CD14-positive monocyte (primary cell): ENCODE data around the gene XRCC2. TPM values are rescaled to one million over a fixed set of nuclear protein-coding genes. Genes with fewer than 3 reads are reported as not detected.

Source experiments
- DNase-seq, 3 donors: peaks; one replicate each; pipeline ENCODE4 v3.0.0-alpha.2; 2011 to 2022
- H2AFZ ChIP-seq: 2 replicates; pipeline ENCODE4 v1.6.0; 2012; ENCODE audit warnings: mild to moderate bottlenecking, low read depth, low read length, inconsistent platforms; ENCODE audit not compliant: insufficient read depth, poor library complexity, severe bottlenecking
- H3K27ac ChIP-seq, 2 donors: 1 replicate in 1 of 2; 2 replicates in 1 of 2; pipeline ENCODE4 v1.5.1; 2012 to 2013; ENCODE audit warnings: low read length in 2 of 2, control low read depth in 1 of 2, inconsistent platforms in 1 of 2, low read depth in 1 of 2, mild to moderate bottlenecking in 1 of 2
- H3K27me3 ChIP-seq, 2 donors: one replicate each; pipeline versions ENCODE4 v1.6.0 to v1.6.1; 2011 to 2013; ENCODE audit warnings: low read length in 2 of 2; ENCODE audit not compliant: control insufficient read depth in 2 of 2, insufficient read depth in 2 of 2
- H3K36me3 ChIP-seq, 2 donors: replicated peaks in 1 of 2; 1 replicate in 1 of 2; 2 replicates in 1 of 2; pipeline versions ENCODE4 v1.5.1 to v1.6.1; 2012 to 2013; ENCODE audit warnings: low read length in 2 of 2, control low read depth in 1 of 2, inconsistent platforms in 1 of 2, mild to moderate bottlenecking in 1 of 2; ENCODE audit not compliant: insufficient read depth in 2 of 2, control insufficient read depth in 1 of 2
- H3K4me1 ChIP-seq, 2 donors: 1 replicate in 1 of 2; 2 replicates in 1 of 2; pipeline versions ENCODE4 v1.5.1 to v1.6.1; 2012 to 2013; ENCODE audit warnings: low read length in 2 of 2, control low read depth in 1 of 2, inconsistent platforms in 1 of 2, mild to moderate bottlenecking in 1 of 2, moderate library complexity in 1 of 2; ENCODE audit not compliant: insufficient read depth in 2 of 2, control insufficient read depth in 1 of 2
- H3K4me2 ChIP-seq: replicated peaks from 2 replicates; pipeline ENCODE3; 2012; ENCODE audit warnings: low read length, moderate library complexity, mild to moderate bottlenecking; ENCODE audit not compliant: poor library complexity, severe bottlenecking; ENCODE audit errors: extremely low read depth
- H3K4me3 ChIP-seq, 3 experiments: fragments of 200-600 bp in 1 of 3; sonication (generic) in 1 of 3; replicated peaks in 1 of 3; 1 replicate in 2 of 3; 2 replicates in 1 of 3; pipeline ENCODE4 v1.5.1; 2011 to 2013; ENCODE audit warnings: low read length in 3 of 3, mild to moderate bottlenecking in 3 of 3, control low read depth in 2 of 3, low read depth in 2 of 3, inconsistent platforms in 1 of 3, moderate library complexity in 1 of 3
- H3K79me2 ChIP-seq: 2 replicates; pipeline ENCODE4 v1.6.0; 2012; ENCODE audit warnings: mild to moderate bottlenecking, control low read depth, inconsistent platforms, low read length, moderate library complexity; ENCODE audit not compliant: insufficient read depth
- H3K9ac ChIP-seq: 2 replicates; pipeline ENCODE4 v1.6.0; 2017; ENCODE audit warnings: low read length, mild to moderate bottlenecking; ENCODE audit not compliant: insufficient read depth, poor library complexity, severe bottlenecking
- H3K9me3 ChIP-seq, 2 donors: replicated peaks in 1 of 2; 1 replicate in 1 of 2; 2 replicates in 1 of 2; pipeline versions ENCODE4 v1.5.1 to v1.6.1; 2012 to 2013; ENCODE audit warnings: low read length in 2 of 2, control low read depth in 1 of 2; ENCODE audit not compliant: control insufficient read depth in 1 of 2, insufficient read depth in 1 of 2
- H4K20me1 ChIP-seq: 2 replicates; pipeline ENCODE4 v1.6.0; 2012; ENCODE audit warnings: mild to moderate bottlenecking, low read length, control low read depth, moderate library complexity; ENCODE audit not compliant: insufficient read depth
- H3K27ac Mint-ChIP-seq, 7 donors: one replicate each; pipeline ENCODE4 v1.8.0; 2020; ENCODE audit warnings: mild to moderate bottlenecking in 7 of 7, mixed read lengths in 7 of 7, moderate library complexity in 6 of 7, inconsistent platforms in 2 of 7
- H3K27me3 Mint-ChIP-seq, 3 donors: one replicate each; pipeline ENCODE4 v1.8.0; 2021 to 2022; ENCODE audit warnings: low read depth in 3 of 3, mild to moderate bottlenecking in 3 of 3, mixed read lengths in 3 of 3, moderate library complexity in 3 of 3, inconsistent platforms in 1 of 3
- H3K36me3 Mint-ChIP-seq, 2 donors: one replicate each; pipeline ENCODE4 v1.8.0; 2020; ENCODE audit warnings: mixed read lengths in 2 of 2, inconsistent platforms in 1 of 2, mild to moderate bottlenecking in 1 of 2
- H3K4me1 Mint-ChIP-seq: one replicate; pipeline ENCODE4 v1.8.0; 2020; ENCODE audit warnings: mild to moderate bottlenecking, mixed read lengths
- H3K4me3 Mint-ChIP-seq, 2 donors: one replicate each; pipeline ENCODE4 v1.8.0; 2020; ENCODE audit warnings: mild to moderate bottlenecking in 2 of 2, mixed read lengths in 2 of 2, moderate library complexity in 1 of 2
- H3K9me3 Mint-ChIP-seq, 7 donors: one replicate each; pipeline ENCODE4 v1.8.0; 2020 to 2022; ENCODE audit warnings: mixed read lengths in 7 of 7, mild to moderate bottlenecking in 6 of 7, moderate library complexity in 6 of 7, inconsistent platforms in 2 of 7
- WGBS: methylation state at CpG from one replicate; pipeline ENCODE4 v1.1.5; 2013; ENCODE audit warnings: missing lambda C conversion rate; ENCODE audit not compliant: insufficient coverage; 5-methylcytosine and 5-hydroxymethylcytosine counted together
- intact Hi-C, 2 donors: fragments of 100-400 bp; cut with micrococcal nuclease; formaldehyde crosslinking; loops; one replicate each; pipeline versions ENCODE4 v1.15.0 to v1.15.1; 2023
- polyA plus RNA-seq, 3 donors: library from polyadenylated mRNA; depleted of rRNA in 1 of 3; unstranded in 2 of 3; stranded (reverse) in 1 of 3; fragments of 300-500 nt in 2 of 3; fragments of >200 nt in 1 of 3; fragmentation: Illumina TruSeq in 2 of 3; gene quantifications; 1 replicate in 2 of 3; 2 replicates in 1 of 3; pipeline ENCODE4 v1.2.3, GENCODE V29; 2012 to 2021
- TF ChIP-seq, protein P1 (sequence below): fragments of 200-600 bp; IDR thresholded peaks from one replicate; pipeline ENCODE4 v1.8.0; 2022; ENCODE audit warnings: antibody characterized with exemption, mild to moderate bottlenecking

XRCC2 gene
- polyA plus RNA-seq, 3 donors, result 0.03 to 0.05 TPM; not detected in 1

DNA sequence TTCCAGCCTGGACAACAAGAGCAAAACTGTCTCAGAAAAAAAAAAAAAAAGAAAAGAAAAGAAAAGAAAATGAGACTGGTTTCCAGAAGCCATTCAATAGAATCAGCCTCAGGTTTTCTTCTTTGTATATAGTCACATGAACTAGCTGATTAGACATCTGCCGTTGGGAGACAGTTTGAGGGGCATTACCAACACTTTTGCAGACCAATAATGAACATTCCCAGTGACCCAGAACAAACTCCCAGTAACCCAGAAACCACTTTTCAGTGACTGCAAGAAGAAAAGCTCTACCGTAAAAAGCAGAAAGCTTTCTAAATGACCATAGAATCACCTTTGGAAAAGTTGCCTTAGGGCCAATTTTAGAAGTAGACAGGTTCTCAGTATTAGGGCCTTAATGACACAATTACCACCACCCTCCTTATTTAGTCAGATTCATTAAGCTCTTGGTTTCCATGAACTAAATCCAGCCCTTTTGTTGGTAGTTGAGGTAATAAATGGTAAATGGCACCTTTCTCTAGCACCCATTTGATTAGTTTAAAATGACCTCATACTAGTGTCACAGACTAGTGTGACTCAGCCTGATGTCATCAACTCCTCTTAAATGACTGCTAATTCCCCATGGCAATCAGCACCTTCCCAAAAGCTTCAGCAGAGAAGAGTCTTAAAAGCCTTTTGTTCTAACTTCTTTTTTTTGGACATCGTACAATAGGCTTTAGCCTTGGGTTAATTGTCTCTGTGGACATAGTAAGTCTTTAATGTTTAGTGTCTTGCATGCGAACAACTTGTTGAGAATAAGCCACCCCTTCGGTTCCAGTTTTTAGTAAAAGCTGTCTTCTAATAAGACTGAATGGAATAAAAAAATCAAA lies 33.6 kb upstream of the XRCC2 start:
- H3K27ac Mint-ChIP-seq, result no peak overlapping the region
- H3K4me1 ChIP-seq, result peaks cover 4 to 5% of the 10 kb centered on the region in 2 donors

GRCh38 chr7:152704796-152705384 lies 28.9 kb upstream of the XRCC2 start:
- H3K27ac Mint-ChIP-seq, result no peak overlapping the region
- Histone ChIP-seq H3K36me3 (no peaks in the 10 kb centered on the region), H3K27ac (no peak overlapping the region), H3K4me2 (no peak overlapping the region), H3K9ac (no peak overlapping the region), H3K79me2 (no peaks in the 10 kb centered on the region), H2AFZ (no peak overlapping the region), H3K4me3 (no peak overlapping the region), H3K9me3 (peaks cover 21 to 28% of the 10 kb centered on the region in 2 donors), H4K20me1 (no peaks in the 10 kb centered on the region), H3K4me1 (peaks cover 9% of the 10 kb centered on the region in 2 donors), H3K27me3 (no peaks in the 10 kb centered on the region)
- peaks cover 0 to 2% (median 2%) of the 10 kb centered on the region in 3 donors for H3K27me3 Mint-ChIP-seq
- H3K4me1 Mint-ChIP-seq, result peaks cover 8% of the 10 kb centered on the region
- TF ChIP-seq, protein P1, sequence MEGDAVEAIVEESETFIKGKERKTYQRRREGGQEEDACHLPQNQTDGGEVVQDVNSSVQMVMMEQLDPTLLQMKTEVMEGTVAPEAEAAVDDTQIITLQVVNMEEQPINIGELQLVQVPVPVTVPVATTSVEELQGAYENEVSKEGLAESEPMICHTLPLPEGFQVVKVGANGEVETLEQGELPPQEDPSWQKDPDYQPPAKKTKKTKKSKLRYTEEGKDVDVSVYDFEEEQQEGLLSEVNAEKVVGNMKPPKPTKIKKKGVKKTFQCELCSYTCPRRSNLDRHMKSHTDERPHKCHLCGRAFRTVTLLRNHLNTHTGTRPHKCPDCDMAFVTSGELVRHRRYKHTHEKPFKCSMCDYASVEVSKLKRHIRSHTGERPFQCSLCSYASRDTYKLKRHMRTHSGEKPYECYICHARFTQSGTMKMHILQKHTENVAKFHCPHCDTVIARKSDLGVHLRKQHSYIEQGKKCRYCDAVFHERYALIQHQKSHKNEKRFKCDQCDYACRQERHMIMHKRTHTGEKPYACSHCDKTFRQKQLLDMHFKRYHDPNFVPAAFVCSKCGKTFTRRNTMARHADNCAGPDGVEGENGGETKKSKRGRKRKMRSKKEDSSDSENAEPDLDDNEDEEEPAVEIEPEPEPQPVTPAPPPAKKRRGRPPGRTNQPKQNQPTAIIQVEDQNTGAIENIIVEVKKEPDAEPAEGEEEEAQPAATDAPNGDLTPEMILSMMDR, result no peak
- no peaks in the 10 kb centered on the region for H3K36me3 Mint-ChIP-seq
- no peak for DNase-seq
- intact Hi-C loops, result loop anchor here (5.0 to 10.0 kb wide), 2 partner anchors 368 to 370 kb away; no protein-coding TSS in a partner anchor
- peaks cover 10 to 40% (median 29%) of the 10 kb centered on the region in 7 donors for H3K9me3 Mint-ChIP-seq
- no peak overlapping the region for H3K4me3 Mint-ChIP-seq
- no CpG with 5 or more reads among the region's 1 CpG for WGBS

More for the DNA sequence above, 33.6 kb upstream of the XRCC2 start:
- Histone ChIP-seq H2AFZ (no peak overlapping the region), H3K9me3 (peaks cover 13% of the 10 kb centered on the region in 2 donors), H3K36me3 (no peaks in the 10 kb centered on the region), H3K27ac (no peak overlapping the region), H3K4me3 (no peak overlapping the region), H3K79me2 (no peaks in the 10 kb centered on the region), H3K27me3 (no peaks in the 10 kb centered on the region), H4K20me1 (no peaks in the 10 kb centered on the region), H3K9ac (no peak overlapping the region), H3K4me2 (no peak overlapping the region)
- intact Hi-C loops, result loop anchor here (5.0 to 10.0 kb wide), 2 partner anchors 372 to 375 kb away; no protein-coding TSS in a partner anchor
- H3K4me1 Mint-ChIP-seq, result peaks cover 7% of the 10 kb centered on the region
- WGBS, result no CpG with 5 or more reads among the region's 5 CpGs
- TF ChIP-seq, protein P1, result no peak
- no peak overlapping the region for H3K4me3 Mint-ChIP-seq
- H3K27me3 Mint-ChIP-seq, result peaks cover 0 to 7% (median 0%) of the 10 kb centered on the region in 3 donors
- peaks cover 8 to 17% (median 14%) of the 10 kb centered on the region in 7 donors for H3K9me3 Mint-ChIP-seq
- peak in 2 of 3 donors; percentile 11 to 57 for DNase-seq
- no peaks in the 10 kb centered on the region for H3K36me3 Mint-ChIP-seq
